ENCODE data around the gene NSL1. TPM values are rescaled to one million over a fixed set of nuclear protein-coding genes. Genes with fewer than 3 reads are reported as not detected.

NSL1 gene
- total and polyA plus RNA-seq, 2 donors (not counting 1 experiment from before 2014, with no cell fraction given), result 21.4 to 24.4 TPM

DNA sequence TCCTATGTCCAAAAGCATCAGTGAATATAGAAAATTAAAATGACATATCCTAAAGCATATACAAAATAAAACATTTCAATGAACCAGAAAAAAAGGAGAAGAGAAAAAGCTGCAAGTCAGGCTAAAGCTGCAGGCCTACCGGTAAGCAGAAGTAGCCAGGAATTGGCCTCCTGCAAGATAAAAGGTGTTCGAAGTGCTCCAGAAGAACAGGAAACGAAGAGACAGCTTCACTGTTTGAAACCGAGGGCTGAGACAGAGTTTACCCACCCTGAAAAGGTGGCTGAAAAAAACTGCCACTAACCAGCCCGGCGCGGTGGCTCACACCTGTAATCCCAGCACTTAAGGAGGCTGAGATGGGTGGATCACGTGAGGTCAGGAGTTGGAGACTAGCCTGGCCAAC lies 37.4 kb downstream of the NSL1 start:
- H3K4me3 ChIP-seq (replicated peaks in 1 of 4; ENCODE audit: control extremely low read depth in 1 of 4, insufficient read depth in 1 of 4, low read depth in 3 of 4, low read length in 4 of 4), result no peak overlapping the region
- H3K4me1 ChIP-seq (ENCODE audit: control insufficient read depth, extremely low read depth, insufficient read depth, low read length), result peaks cover 3% of the 10 kb centered on the region
- no peaks in the 10 kb centered on the region for H3K79me2 ChIP-seq (ENCODE audit: control insufficient read depth, insufficient read depth, low read length)
- no peaks in the 10 kb centered on the region for H3K36me3 ChIP-seq (ENCODE audit: control insufficient read depth, insufficient read depth, low read length)
- no peak for DNase-seq (ENCODE audit: low read depth in 2 of 2)
- TF ChIP-seq EZH2 (IDR thresholded peaks at IDR 0.05; ENCODE audit: low read length, missing control alignments), result no peak
- no peak for TF ChIP-seq CTCF (conservative IDR thresholded peaks at IDR 0.05 in 1 of 2, IDR thresholded peaks at IDR 0.05 in 1 of 2; ENCODE audit: low read depth in 1 of 2, low read length in 2 of 2)
- H3K9me3 ChIP-seq (ENCODE audit: control insufficient read depth, insufficient read depth, low read depth, low read length), result no peaks in the 10 kb centered on the region
- no peak overlapping the region for H3K4me2 ChIP-seq (ENCODE audit: extremely low read depth, insufficient read depth, low read length)
- no peak overlapping the region for H3K9ac ChIP-seq (ENCODE audit: insufficient read depth, low read length)
- H2AFZ ChIP-seq (ENCODE audit: low read length), result no peak overlapping the region
- H3K27ac ChIP-seq (ENCODE audit: insufficient read depth, low read length), result no peak overlapping the region
- no peaks in the 10 kb centered on the region for H4K20me1 ChIP-seq (ENCODE audit: control insufficient read depth, extremely low read depth, insufficient read depth, low read length)
- H3K27me3 ChIP-seq (ENCODE audit: control insufficient read depth, insufficient read depth, low read length), result no peaks in the 10 kb centered on the region

DNA sequence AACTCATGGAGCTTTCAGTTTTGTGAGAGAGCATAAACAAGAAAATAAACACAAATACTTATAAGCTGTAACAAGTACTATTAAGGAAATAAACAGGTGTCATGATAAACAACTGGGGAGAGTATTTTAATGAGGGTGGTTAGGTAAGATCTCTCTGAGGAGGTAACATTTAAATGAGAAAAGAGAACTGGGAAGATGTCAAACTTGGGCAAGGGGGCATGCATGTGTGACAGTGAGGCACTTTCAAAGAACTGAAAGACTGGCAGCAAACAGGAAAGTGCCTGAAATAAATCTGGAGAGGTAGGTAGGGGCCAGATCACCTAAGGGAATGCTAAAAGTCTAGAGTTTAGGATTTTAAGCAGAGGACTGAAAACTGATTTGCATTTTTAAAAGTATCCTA lies 37.8 kb downstream of the NSL1 start:
- no peak overlapping the region for H3K9ac ChIP-seq (ENCODE audit: insufficient read depth, low read length)
- no peak for DNase-seq (ENCODE audit: low read depth in 2 of 2)
- H3K4me1 ChIP-seq (ENCODE audit: control insufficient read depth, extremely low read depth, insufficient read depth, low read length), result peaks cover 3% of the 10 kb centered on the region
- TF ChIP-seq EZH2 (IDR thresholded peaks at IDR 0.05; ENCODE audit: low read length, missing control alignments) (no peak), CTCF (conservative IDR thresholded peaks at IDR 0.05 in 1 of 2, IDR thresholded peaks at IDR 0.05 in 1 of 2; ENCODE audit: low read depth in 1 of 2, low read length in 2 of 2) (no peak)
- no peak overlapping the region for H3K4me2 ChIP-seq (ENCODE audit: extremely low read depth, insufficient read depth, low read length)
- H3K4me3 ChIP-seq (replicated peaks in 1 of 4; ENCODE audit: control extremely low read depth in 1 of 4, insufficient read depth in 1 of 4, low read depth in 3 of 4, low read length in 4 of 4), result no peak overlapping the region
- no peak overlapping the region for H3K27ac ChIP-seq (ENCODE audit: insufficient read depth, low read length)
- no peaks in the 10 kb centered on the region for H3K79me2 ChIP-seq (ENCODE audit: control insufficient read depth, insufficient read depth, low read length)
- H3K9me3 ChIP-seq (ENCODE audit: control insufficient read depth, insufficient read depth, low read depth, low read length), result no peaks in the 10 kb centered on the region
- H3K36me3 ChIP-seq (ENCODE audit: control insufficient read depth, insufficient read depth, low read length), result no peaks in the 10 kb centered on the region
- no peaks in the 10 kb centered on the region for H4K20me1 ChIP-seq (ENCODE audit: control insufficient read depth, extremely low read depth, insufficient read depth, low read length)
- H2AFZ ChIP-seq (ENCODE audit: low read length), result no peak overlapping the region
- H3K27me3 ChIP-seq (ENCODE audit: control insufficient read depth, insufficient read depth, low read length), result no peaks in the 10 kb centered on the region

GRCh38 chr1:212752934-212753497 lies 38.6 kb downstream of the NSL1 start:
- no peak overlapping the region for H3K9ac ChIP-seq (ENCODE audit: insufficient read depth, low read length)
- H3K27me3 ChIP-seq (ENCODE audit: control insufficient read depth, insufficient read depth, low read length), result no peaks in the 10 kb centered on the region
- no peaks in the 10 kb centered on the region for H3K36me3 ChIP-seq (ENCODE audit: control insufficient read depth, insufficient read depth, low read length)
- peak overlapping the region; percentile 5 for H3K27ac ChIP-seq (ENCODE audit: insufficient read depth, low read length)
- no peaks in the 10 kb centered on the region for H4K20me1 ChIP-seq (ENCODE audit: control insufficient read depth, extremely low read depth, insufficient read depth, low read length)
- H3K4me2 ChIP-seq (ENCODE audit: extremely low read depth, insufficient read depth, low read length), result peak overlapping the region; percentile 79
- TF ChIP-seq CTCF (conservative IDR thresholded peaks at IDR 0.05 in 1 of 2, IDR thresholded peaks at IDR 0.05 in 1 of 2; ENCODE audit: low read depth in 1 of 2, low read length in 2 of 2) (no peak), EZH2 (IDR thresholded peaks at IDR 0.05; ENCODE audit: low read length, missing control alignments) (no peak)
- H3K79me2 ChIP-seq (ENCODE audit: control insufficient read depth, insufficient read depth, low read length), result no peaks in the 10 kb centered on the region
- peak overlapping the region; percentile 18 to 31 (median 24) for H3K4me3 ChIP-seq (replicated peaks in 1 of 4; ENCODE audit: control extremely low read depth in 1 of 4, insufficient read depth in 1 of 4, low read depth in 3 of 4, low read length in 4 of 4)
- peak; percentile 6 to 9 for DNase-seq (ENCODE audit: low read depth in 2 of 2)
- H3K9me3 ChIP-seq (ENCODE audit: control insufficient read depth, insufficient read depth, low read depth, low read length), result no peaks in the 10 kb centered on the region
- no peak overlapping the region for H2AFZ ChIP-seq (ENCODE audit: low read length)
- peaks cover 3% of the 10 kb centered on the region for H3K4me1 ChIP-seq (ENCODE audit: control insufficient read depth, extremely low read depth, insufficient read depth, low read length)

All from fibroblast of lung (primary cell).